ENCODE data around the gene NGFR.

DNA sequence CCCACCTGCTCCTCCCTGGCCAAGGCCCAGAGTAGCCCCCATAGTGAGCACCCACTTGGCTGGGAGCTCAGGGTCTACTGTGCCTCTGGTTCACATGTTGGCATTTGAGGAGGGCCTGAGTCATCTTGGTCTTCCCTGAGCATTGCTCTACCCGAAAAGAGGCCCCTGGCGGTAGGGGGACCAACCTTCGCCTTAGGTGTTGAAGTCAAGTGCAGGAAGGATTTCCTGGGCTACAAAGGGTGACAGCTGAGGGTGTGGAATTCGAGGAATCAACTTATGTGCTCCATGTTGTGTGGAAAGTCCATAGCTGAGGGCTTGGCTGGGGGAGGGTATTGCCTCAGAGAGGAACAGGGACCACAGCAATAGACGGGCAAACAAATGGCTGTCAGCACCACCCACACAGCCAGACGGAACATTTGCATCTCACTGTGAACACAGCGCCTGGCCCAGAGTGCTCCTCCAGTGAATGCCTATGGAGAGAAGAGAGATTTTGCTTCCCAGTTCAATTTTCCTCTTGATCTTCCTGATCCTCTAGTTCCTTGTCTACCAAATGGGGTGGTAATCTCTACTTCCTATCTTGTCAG lies 35.6 kb upstream of the NGFR start:
- TF ChIP-seq EP300 (IDR thresholded peaks at IDR 0.05; ENCODE audit: low read depth) (no peak), POLR2AphosphoS5 (IDR thresholded peaks at IDR 0.05) (no peak)
- TF ChIP-seq, protein P1, sequence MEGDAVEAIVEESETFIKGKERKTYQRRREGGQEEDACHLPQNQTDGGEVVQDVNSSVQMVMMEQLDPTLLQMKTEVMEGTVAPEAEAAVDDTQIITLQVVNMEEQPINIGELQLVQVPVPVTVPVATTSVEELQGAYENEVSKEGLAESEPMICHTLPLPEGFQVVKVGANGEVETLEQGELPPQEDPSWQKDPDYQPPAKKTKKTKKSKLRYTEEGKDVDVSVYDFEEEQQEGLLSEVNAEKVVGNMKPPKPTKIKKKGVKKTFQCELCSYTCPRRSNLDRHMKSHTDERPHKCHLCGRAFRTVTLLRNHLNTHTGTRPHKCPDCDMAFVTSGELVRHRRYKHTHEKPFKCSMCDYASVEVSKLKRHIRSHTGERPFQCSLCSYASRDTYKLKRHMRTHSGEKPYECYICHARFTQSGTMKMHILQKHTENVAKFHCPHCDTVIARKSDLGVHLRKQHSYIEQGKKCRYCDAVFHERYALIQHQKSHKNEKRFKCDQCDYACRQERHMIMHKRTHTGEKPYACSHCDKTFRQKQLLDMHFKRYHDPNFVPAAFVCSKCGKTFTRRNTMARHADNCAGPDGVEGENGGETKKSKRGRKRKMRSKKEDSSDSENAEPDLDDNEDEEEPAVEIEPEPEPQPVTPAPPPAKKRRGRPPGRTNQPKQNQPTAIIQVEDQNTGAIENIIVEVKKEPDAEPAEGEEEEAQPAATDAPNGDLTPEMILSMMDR (IDR thresholded peaks at IDR 0.05): no peak

All from transverse colon (tissue), 4 donors.